ENCODE data around the gene SH3D21.

Gene SH3D21

GRCh38 chr1:36369061-36369861 is 63.1 kb downstream of the SH3D21 start:
- no peak for TF ChIP-seq ZNF274 (IDR thresholded peaks at IDR 0.05; ENCODE audit: low read depth, low read length)
- no peak overlapping the region for H3K4me3 ChIP-seq (ENCODE audit: low read length)

Measured in GM08714 (cell line).